HFFc6 (cell line): ENCODE data around the gene NOL3. TPM values are rescaled to one million over a fixed set of nuclear protein-coding genes. Genes with fewer than 3 reads are reported as not detected.
"Not testable (repeated sequence)": the region's sequence is repeated elsewhere in the genome, so short reads cannot be mapped to it uniquely, and the experiment has no call there.

ENCODE experiments used
- DNase-seq: peaks from one replicate; pipeline ENCODE4 v3.0.0-alpha.2; 2018
- H3K27ac Mint-ChIP-seq: 2 replicates; pipeline ENCODE4 v1.8.0; 2020; ENCODE audit warnings: mild to moderate bottlenecking, mixed read lengths
- H3K27me3 Mint-ChIP-seq: 2 replicates; pipeline ENCODE4 v1.8.0; 2021; ENCODE audit warnings: mild to moderate bottlenecking, moderate library complexity, mixed read lengths; ENCODE audit not compliant: insufficient read depth
- H3K36me3 Mint-ChIP-seq: 2 replicates; pipeline ENCODE4 v1.8.0; 2021; ENCODE audit warnings: low read depth, mixed read lengths
- H3K4me1 Mint-ChIP-seq: 2 replicates; pipeline ENCODE4 v1.8.0; 2020; ENCODE audit warnings: low read depth, mixed read lengths
- H3K4me3 Mint-ChIP-seq: 2 replicates; pipeline ENCODE4 v1.8.0; 2020; ENCODE audit warnings: mild to moderate bottlenecking, moderate library complexity, mixed read lengths
- H3K9me3 Mint-ChIP-seq: 2 replicates; pipeline ENCODE4 v1.8.0; 2020; ENCODE audit warnings: mild to moderate bottlenecking, mixed read lengths
- CTCF ChIP-seq: fragments of 200-600 bp; sonication (generic); IDR thresholded peaks from 2 replicates; pipeline ENCODE4 v1.5.0; 2021; ENCODE audit warnings: antibody characterized with exemption, mild to moderate bottlenecking
- long read RNA-seq: library from polyadenylated mRNA; unstranded; transcript quantifications from one replicate; pipeline ENCODE4 v2.0.0, GENCODE V29; 2019
- total RNA-seq, 6 experiments: library from RNA; stranded (reverse); fragmentation: NEBNext Ultra II Directional; extraction: Animal tissue kit (Norgen Biotek cat#: 25700); gene quantifications; 2 replicates in 1 of 6; 3 replicates in 5 of 6; pipeline ENCODE4 v1.2.3, GENCODE V29; 2021

The NOL3 gene
- 10 to 100 TPM; 16.1 to 20.1 (median 17.7) TPM for total RNA-seq
- long read RNA-seq, transcript NOL3-201 (4 exons, 1,394 nt) = major isoform, 7 of 23 reads
- long read RNA-seq, partial matches to known transcripts = 14 of 23 reads
- long read RNA-seq, other reads (novel, unspliced or antisense) = 1 of 23 reads

GRCh38 chr16:67170168-67170948 lies at the start of gene NOL3:
NOL3 (plus strand) TSS chr16:67170538.
- 0 out of 2 replicates have a peak, but pooled peaks cover 3% of the 10 kb centered on the region for H3K27me3 Mint-ChIP-seq
- H3K4me1 Mint-ChIP-seq = peaks cover 33% of the 10 kb centered on the region
- H3K9me3 Mint-ChIP-seq = no peaks in the 10 kb centered on the region
- peak within 1 kb of the TSS; percentile 89 for H3K27ac Mint-ChIP-seq
- no peak for TF ChIP-seq CTCF
- DNase-seq = peak; percentile 62
- peak within 1 kb of the TSS; percentile 92 for H3K4me3 Mint-ChIP-seq
- H3K36me3 Mint-ChIP-seq = no peaks in the 10 kb centered on the region

GRCh38 chr16:67122799-67123198 lies 47.5 kb upstream of the NOL3 start:
- H3K4me1 Mint-ChIP-seq = peaks cover 11% of the 10 kb centered on the region
- DNase-seq, H3K27ac Mint-ChIP-seq, H3K36me3 Mint-ChIP-seq, H3K4me3 Mint-ChIP-seq, H3K9me3 Mint-ChIP-seq, H3K27me3 Mint-ChIP-seq: not testable (repeated sequence)

GRCh38 chr16:67128417-67128816 lies 41.9 kb upstream of the NOL3 start:
- Mint-ChIP-seq H3K4me3 (no peak overlapping the region), H3K9me3 (no peaks in the 10 kb centered on the region), H3K27ac (no peak overlapping the region), H3K36me3 (peaks cover 7% of the 10 kb centered on the region), H3K27me3 (peaks cover 2% of the 10 kb centered on the region; the same call in 1 of the 2 replicates), H3K4me1 (no peaks in the 10 kb centered on the region)
- TF ChIP-seq CTCF = no peak
- DNase-seq = no peak

GRCh38 chr16:67128887-67129286 lies 41.5 kb upstream of the NOL3 start:
- Mint-ChIP-seq H3K9me3 (no peaks in the 10 kb centered on the region), H3K4me3 (no peak overlapping the region), H3K27me3 (peaks cover 2% of the 10 kb centered on the region; the same call in 1 of the 2 replicates), H3K4me1 (no peaks in the 10 kb centered on the region), H3K27ac (no peak overlapping the region), H3K36me3 (peaks cover 3% of the 10 kb centered on the region)
- TF ChIP-seq CTCF = no peak
- no peak for DNase-seq

- Mint-ChIP-seq H3K4me1 (no peaks in the 10 kb centered on the region), H3K27ac (no peak overlapping the region), H3K4me3 (no peak overlapping the region), H3K27me3 (peaks cover 2% of the 10 kb centered on the region; the same call in 1 of the 2 replicates), H3K9me3 (no peaks in the 10 kb centered on the region), H3K36me3 (no peaks in the 10 kb centered on the region)
- no peak for TF ChIP-seq CTCF
- no peak for DNase-seq
Measured at GRCh38 chr16:67129422-67129821, 40.9 kb upstream of the NOL3 start.

GRCh38 chr16:67137605-67138004 lies 32.7 kb upstream of the NOL3 start:
- no peak overlapping the region for H3K4me3 Mint-ChIP-seq
- H3K36me3 Mint-ChIP-seq = peaks cover 24% of the 10 kb centered on the region
- H3K4me1 Mint-ChIP-seq = no peaks in the 10 kb centered on the region
- H3K9me3 Mint-ChIP-seq = no peaks in the 10 kb centered on the region
- TF ChIP-seq CTCF = no peak
- no peak overlapping the region for H3K27ac Mint-ChIP-seq
- DNase-seq = no peak
- H3K27me3 Mint-ChIP-seq = no peaks in the 10 kb centered on the region; the same call in 1 of the 2 replicates
